HG02571 (cell line): Measurements from ENCODE around the gene EXOC5.
"Not testable (repeated sequence)": the region's sequence is repeated elsewhere in the genome, so short reads cannot be mapped to it uniquely, and the experiment has no call there.

Experiments
- ATAC-seq: cut with Tn5 transposase; IDR thresholded peaks from one replicate; pipeline ENCODE4 v1.9.1; 2021; ENCODE audit warnings: mild to moderate bottlenecking, moderate library complexity; ENCODE audit not compliant: unreplicated experiment

Gene EXOC5

GRCh38 chr14:57261604-57262003 is 7.1 kb downstream of the EXOC5 start:
- ATAC-seq = no peak

GRCh38 chr14:57259672-57260071 is 9.0 kb downstream of the EXOC5 start:
- no peak for ATAC-seq

GRCh38 chr14:57258221-57258620 is 10.5 kb downstream of the EXOC5 start:
- not testable (repeated sequence) for ATAC-seq

- ATAC-seq = no peak
These were observed 13.8 kb downstream of the EXOC5 start for GRCh38 chr14:57254884-57255283.

GRCh38 chr14:57246933-57247657 is 21.6 kb downstream of the EXOC5 start:
- no peak for ATAC-seq

GRCh38 chr14:57245941-57246340 is 22.8 kb downstream of the EXOC5 start:
- ATAC-seq = no peak

GRCh38 chr14:57244106-57244505 is 24.6 kb downstream of the EXOC5 start:
- ATAC-seq = no peak

- no peak for ATAC-seq
These were observed 25.4 kb downstream of the EXOC5 start for GRCh38 chr14:57243320-57243719.

GRCh38 chr14:57240115-57240514 is 28.6 kb downstream of the EXOC5 start:
- not testable (repeated sequence) for ATAC-seq

GRCh38 chr14:57232006-57232405 is 36.7 kb downstream of the EXOC5 start:
- ATAC-seq = no peak

- ATAC-seq = not testable (repeated sequence)
These were observed 40.4 kb downstream of the EXOC5 start for GRCh38 chr14:57228320-57228719.

- ATAC-seq = no peak
These were observed 41.6 kb downstream of the EXOC5 start for GRCh38 chr14:57227083-57227482.

GRCh38 chr14:57221931-57222330 is 46.8 kb downstream of the EXOC5 start:
- ATAC-seq = no peak

- no peak for ATAC-seq
These were observed 55.8 kb downstream of the EXOC5 start for GRCh38 chr14:57212919-57213318.

GRCh38 chr14:57209561-57209960 is 59.1 kb downstream of the EXOC5 start:
- ATAC-seq = no peak

- no peak for ATAC-seq
These were observed 62.8 kb downstream of the EXOC5 start for GRCh38 chr14:57205938-57206337.

GRCh38 chr14:57202672-57203071 is 66.0 kb downstream of the EXOC5 start:
- ATAC-seq = not testable (repeated sequence)

GRCh38 chr14:57199921-57200320 is 68.8 kb downstream of the EXOC5 start:
- no peak for ATAC-seq

GRCh38 chr14:57189070-57189469 is 79.6 kb downstream of the EXOC5 start:
- ATAC-seq = no peak

- no peak for ATAC-seq
These were observed 85.8 kb downstream of the EXOC5 start for GRCh38 chr14:57182760-57183503.

GRCh38 chr14:57179273-57179672 is 89.4 kb downstream of the EXOC5 start:
- ATAC-seq = no peak

GRCh38 chr14:57174466-57174865 is 94.2 kb downstream of the EXOC5 start:
- no peak for ATAC-seq
